Measurements from ENCODE around the gene STT3B.
A peak's percentile ranks its signal among the peaks of the same experiment; 100 is the strongest.

STT3B gene

GRCh38 chr3:31521468-31521867, 11.3 kb upstream of the STT3B start:
- no peak for DNase-seq

GRCh38 chr3:31522152-31522551, 10.6 kb upstream of the STT3B start:
- peak in 1 of 5 donors; percentile 79 for DNase-seq

GRCh38 chr3:31523543-31523942, 9.2 kb upstream of the STT3B start:
- DNase-seq: no peak

- DNase-seq: no peak
Measured at GRCh38 chr3:31525532-31525931, 7.2 kb upstream of the STT3B start.

GRCh38 chr3:31529421-31529820, 3.3 kb upstream of the STT3B start:
- DNase-seq: no peak

- no peak for DNase-seq
Measured at GRCh38 chr3:31530039-31530959, 2.4 kb upstream of the STT3B start.

GRCh38 chr3:31530960-31531335, 1.8 kb upstream of the STT3B start:
- no peak for DNase-seq

GRCh38 chr3:31531452-31531991, 1.2 kb upstream of the STT3B start:
- DNase-seq: no peak

- peak; percentile 98 to 99 (median 98) for DNase-seq
Measured at GRCh38 chr3:31531992-31532586, 636 bp upstream of the STT3B start.

GRCh38 chr3:31533169-31534064, 692 bp downstream of the STT3B start:
- peak; percentile 29 to 63 (median 56) for DNase-seq

- peak in 1 of 5 donors; percentile 60 for DNase-seq
Measured at GRCh38 chr3:31534065-31534425, 1.3 kb downstream of the STT3B start.

GRCh38 chr3:31536497-31536896, 3.8 kb downstream of the STT3B start:
- no peak for DNase-seq

- DNase-seq: no peak
Measured at GRCh38 chr3:31538801-31539200, 6.1 kb downstream of the STT3B start.

GRCh38 chr3:31539275-31539674, 6.5 kb downstream of the STT3B start:
- DNase-seq: no peak

GRCh38 chr3:31541089-31541488, 8.4 kb downstream of the STT3B start:
- peak in 1 of 5 donors; percentile 24 for DNase-seq

GRCh38 chr3:31542246-31542645, 9.5 kb downstream of the STT3B start:
- no peak for DNase-seq

- DNase-seq: no peak
Measured at GRCh38 chr3:31543375-31543774, 10.7 kb downstream of the STT3B start.

- no peak for DNase-seq
Measured at GRCh38 chr3:31544634-31545033, 11.9 kb downstream of the STT3B start.

GRCh38 chr3:31546162-31546561, 13.4 kb downstream of the STT3B start:
- no peak for DNase-seq

- no peak for DNase-seq
Measured at GRCh38 chr3:31546725-31547124, 14.0 kb downstream of the STT3B start.

- DNase-seq: peak in 1 of 5 donors; percentile 40
Measured at GRCh38 chr3:31550452-31551251, 17.9 kb downstream of the STT3B start.

- no peak for DNase-seq
Measured at GRCh38 chr3:31551646-31552045, 18.9 kb downstream of the STT3B start.

Data from T-helper 1 cell (primary cell).